ENCODE measurements around the gene TPCN1. TPM values are rescaled to one million over a fixed set of nuclear protein-coding genes. Genes with fewer than 3 reads are reported as not detected.

Gene TPCN1
- total RNA-seq, 1 donor from 2014 or later = 57.5 TPM

GRCh38 chr12:113221997-113222729 is 899 bp downstream of the TPCN1 start:
- intact Hi-C loops (cut with micrococcal nuclease) = loop anchor here (1.0 to 10.0 kb wide), 13 partner anchors 7 to 1209 kb away; partner anchors contain the start of genes DDX54, ERP29, OAS1 and OAS2

DNA sequence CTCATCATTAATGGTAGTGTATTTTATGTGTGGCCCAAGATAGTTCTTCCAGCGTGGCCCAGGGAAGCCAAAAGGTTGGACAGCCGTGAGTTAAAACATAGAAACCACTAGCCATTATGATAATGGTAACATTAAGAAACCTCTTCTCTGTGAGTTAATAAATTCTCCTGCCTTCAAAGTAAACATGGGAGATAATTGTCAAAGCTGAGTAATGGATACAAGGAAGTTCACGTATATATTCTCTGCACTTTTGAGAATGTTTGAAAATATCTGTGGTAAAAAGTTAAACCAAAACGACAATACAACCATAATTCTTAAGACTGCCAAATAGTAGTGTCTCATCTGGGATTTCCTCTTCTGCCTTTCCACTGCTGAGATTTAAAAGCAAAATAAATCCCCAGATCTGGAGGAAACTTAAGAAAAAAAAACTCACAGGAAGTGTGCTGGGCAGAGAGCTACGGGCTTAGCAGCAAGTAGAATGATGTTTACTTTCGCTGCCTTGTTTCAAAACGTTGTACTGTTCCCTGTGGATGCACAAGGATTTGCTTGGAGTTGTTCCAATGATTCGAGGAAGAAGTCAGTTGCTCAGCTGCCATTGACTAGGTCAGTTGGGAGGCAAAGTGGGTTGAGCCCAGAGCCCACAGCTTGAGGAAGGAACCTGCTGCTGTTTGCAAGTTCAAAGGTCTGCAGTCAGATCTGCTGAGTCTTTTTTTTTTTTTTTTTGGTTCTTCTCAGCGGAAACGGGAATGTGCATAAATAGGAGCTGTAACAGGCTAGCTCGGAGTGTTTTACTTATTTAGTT is 1.7 kb downstream of the TPCN1 start:
- intact Hi-C loops (cut with micrococcal nuclease) = loop anchor here (5.0 to 10.0 kb wide), 2 partner anchors 742 to 806 kb away; partner anchors contain the start of genes PTPN11 and RBM19

DNA sequence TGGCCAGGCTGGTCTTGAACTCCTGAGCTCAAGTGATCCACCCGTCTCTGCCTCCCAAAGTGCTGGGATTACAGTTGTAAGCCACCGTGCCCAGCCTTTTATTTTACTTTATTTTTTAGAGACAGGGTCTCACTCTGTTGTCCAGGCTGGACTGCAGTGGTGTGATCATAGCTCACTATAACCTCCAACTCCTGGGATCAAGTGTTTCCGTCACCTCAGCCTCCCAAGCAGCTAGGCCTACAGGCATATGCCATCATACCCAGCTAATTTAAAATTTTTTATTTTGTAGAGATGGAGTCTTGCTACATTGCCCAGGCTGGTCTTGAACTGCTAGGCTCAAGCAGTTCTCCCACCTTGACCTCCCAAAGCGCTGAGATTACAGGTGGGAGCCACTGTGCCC is 3.7 kb downstream of the TPCN1 start:
- intact Hi-C loops (cut with micrococcal nuclease) = loop anchor here (5.0 to 10.0 kb wide), 2 partner anchors 740 to 808 kb away; partner anchors contain the start of genes PTPN11 and RBM19

GRCh38 chr12:113226696-113227568 is 5.7 kb downstream of the TPCN1 start:
- intact Hi-C loops (cut with micrococcal nuclease) = loop anchor here (10.0 kb wide), 1 partner anchor 738 kb away; the partner anchor contains the start of gene RBM19

DNA sequence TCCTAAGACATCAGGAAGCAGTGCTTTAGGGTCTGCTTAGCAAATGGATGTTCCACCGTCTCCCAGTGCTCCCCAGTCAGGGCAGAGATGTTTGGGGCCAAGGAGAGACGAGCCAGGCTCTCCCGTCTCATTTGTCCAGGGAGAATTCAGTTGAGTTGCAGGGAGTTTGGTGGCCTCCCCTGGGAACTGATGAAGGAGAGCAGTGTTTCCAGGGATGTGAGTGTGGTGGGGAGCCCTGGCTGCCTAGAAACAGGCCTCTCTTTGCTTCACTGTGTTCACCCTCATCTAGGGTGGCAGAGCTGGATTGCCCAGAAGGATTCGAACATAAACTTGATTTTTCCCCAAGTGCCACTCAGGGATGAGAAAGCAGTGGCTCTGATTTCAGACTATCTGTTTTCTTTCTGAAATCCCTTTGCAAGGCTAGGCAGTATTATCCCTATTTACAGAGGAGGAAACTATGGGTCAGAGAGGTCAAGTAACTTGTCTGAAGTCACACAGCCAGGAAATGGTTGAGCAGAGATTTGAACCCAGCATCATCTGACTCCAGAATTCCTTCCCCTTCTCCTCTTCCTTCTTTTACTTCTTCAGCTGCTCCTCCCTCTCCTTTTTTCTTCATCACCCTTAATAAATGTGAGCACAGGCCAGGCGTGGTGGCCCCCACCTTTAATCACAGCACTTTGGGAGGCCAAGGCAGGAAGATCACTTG is 6.6 kb downstream of the TPCN1 start:
- intact Hi-C loops (cut with micrococcal nuclease) = loop anchor here (10.0 kb wide), 1 partner anchor 737 kb away; the partner anchor contains the start of gene RBM19

DNA sequence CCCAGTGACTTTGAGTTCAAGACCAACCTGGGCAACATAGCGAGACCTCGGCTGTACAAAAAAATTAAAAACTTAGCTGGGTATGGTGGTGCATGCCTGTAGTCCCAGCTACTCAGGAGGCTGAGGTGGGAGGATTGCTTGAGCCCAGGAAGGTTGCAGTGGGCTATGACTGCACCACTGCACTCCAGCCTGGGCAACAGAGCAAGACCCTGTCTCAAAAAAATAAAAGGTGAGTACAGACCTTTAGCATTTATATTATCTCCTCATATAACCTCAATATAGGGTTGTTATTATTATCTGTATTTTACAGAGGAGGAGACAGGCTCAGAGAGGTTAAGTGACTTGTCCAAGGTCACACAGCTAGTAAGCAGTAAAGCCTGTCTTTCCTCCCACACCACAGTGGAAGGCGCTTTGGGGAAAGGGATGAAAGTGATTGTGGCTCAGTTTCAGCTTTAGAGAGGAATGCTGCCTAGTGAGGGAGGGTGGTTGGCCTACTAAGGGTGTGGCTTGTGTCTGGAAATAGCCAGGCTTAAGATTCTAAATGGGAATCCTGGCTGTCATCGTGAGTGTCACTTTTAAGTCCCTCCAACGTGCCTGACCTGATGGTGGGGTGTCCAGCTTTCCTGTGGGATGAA is 7.2 kb downstream of the TPCN1 start:
- intact Hi-C loops (cut with micrococcal nuclease) = loop anchor here (1.0 to 10.0 kb wide), 2 partner anchors 7 to 736 kb away; partner anchors contain the start of genes RBM19 and TPCN1

DNA sequence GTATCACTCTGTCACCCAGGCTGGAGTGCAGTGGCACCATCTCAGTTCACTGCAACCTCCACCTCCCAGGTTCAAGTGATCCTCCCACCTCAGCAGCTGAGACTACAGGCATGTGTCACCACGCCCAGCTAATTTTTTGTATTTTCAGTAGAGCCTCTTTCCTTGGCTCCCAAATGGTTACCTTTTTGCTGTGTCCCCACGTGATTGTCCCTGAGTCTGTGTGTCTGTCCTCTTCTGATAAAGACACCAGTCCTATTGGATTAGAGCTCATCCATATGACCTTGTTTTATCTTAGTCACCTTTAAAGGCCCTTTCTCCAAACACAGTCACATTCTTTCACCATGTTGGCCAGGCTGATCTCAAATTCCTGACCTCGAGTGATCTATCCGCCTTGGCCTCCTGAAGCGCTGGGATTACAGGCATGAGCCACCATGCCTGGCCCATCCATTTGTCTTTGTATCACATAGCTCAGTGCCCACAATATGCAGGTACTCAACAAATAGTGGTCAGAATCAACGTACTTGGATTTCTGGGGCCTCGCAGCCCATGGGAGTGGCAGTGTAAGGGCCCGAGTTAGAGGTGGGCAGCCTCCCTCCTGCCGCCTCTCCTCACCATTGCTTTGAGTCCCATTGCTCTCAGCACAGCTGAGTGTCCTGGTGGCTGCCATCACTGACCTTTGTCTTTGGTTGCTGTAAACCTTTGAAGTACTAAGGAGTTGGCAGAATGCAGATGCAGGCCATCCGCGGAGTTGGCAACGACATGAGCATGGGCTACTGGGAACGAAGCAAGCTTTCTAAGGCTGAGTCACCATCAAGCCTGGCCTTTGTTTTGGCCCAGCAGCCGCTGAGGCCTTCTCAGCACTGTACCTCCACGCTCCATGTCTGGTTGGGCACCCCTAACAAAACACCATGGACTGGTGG is 9.3 kb downstream of the TPCN1 start:
- intact Hi-C loops (cut with micrococcal nuclease) = loop anchor here (1.0 kb wide), 1 partner anchor 22 kb away; no protein-coding TSS in a partner anchor

- intact Hi-C loops (cut with micrococcal nuclease) = no loop called here
Measured at GRCh38 chr12:113231235-113232088, 10.2 kb downstream of the TPCN1 start.

DNA sequence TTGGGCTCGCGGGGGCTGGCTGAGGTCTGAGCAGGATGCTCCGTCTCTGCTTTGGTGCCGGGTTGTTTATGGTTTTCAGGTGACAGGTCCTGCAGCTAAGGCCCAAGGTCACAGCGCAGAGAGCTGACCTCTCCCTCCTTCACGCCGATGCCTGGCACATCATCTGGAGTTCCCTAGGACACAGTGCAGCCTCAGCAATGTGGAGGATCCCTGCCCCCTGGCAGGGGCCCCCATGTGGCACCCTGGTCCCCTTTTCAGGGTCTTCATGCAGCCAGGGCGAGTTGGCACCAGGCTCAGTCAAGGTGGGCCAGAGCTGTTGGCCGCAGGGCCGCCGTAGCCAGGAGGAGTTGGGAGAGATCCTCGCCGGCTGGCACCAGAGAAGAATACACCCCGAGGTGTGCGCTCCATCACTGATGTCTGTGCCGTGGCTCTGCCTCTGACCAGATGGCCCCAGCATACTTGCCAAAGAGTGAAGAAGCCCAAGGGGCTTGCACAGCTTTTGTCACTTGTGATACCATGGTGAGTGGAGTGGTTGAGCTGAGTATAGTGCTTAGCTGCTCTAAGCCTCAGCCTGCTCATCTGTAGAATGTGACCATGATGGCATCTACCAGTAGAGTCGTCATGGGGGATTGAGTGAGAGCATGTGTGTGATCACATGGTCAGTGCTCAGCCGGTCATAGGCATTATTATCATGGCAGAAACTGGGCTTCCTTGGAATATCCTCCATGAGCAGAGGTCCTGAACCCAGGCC is 11.0 kb downstream of the TPCN1 start:
- intact Hi-C loops (cut with micrococcal nuclease) = no loop called here

DNA sequence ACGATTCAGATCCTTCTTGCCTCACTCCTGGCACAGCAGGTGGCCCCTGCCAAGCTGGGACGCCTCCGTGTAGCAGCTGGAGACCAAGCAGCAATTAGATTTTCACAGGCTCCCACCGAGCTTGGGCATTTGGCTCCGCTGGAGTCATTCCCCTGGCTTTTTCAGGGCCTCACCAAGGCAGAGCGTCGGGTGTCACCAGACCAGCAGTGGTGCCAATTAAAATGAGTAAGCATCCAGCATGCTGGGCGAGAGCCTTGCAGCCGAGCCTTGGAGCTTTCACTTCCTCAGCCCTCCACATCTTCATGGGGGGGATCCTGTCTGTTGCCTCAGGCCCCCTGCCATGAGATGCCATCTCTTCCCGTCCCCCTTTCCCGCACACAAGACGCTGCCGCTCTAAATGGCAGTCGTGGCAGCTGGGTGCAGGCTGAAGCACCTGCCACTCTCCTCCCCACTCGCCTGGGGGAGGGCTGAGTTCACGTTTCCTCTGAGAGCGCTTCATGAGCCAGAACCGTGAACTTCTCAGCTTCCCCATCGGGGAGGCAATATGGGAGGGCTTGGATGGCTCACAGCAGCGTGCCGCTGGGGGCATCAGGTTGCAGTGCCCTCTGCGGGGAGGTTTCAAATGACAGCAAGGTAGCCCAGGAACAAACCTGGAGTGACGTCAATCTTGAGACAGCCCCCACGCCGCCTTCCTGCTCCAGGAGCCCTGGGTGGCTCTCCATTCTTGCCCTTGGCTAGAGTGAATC is 11.7 kb downstream of the TPCN1 start:
- intact Hi-C loops (cut with micrococcal nuclease) = loop anchor here (1.0 kb wide), 4 partner anchors 12 to 49 kb away; partner anchors contain the start of gene TPCN1

DNA sequence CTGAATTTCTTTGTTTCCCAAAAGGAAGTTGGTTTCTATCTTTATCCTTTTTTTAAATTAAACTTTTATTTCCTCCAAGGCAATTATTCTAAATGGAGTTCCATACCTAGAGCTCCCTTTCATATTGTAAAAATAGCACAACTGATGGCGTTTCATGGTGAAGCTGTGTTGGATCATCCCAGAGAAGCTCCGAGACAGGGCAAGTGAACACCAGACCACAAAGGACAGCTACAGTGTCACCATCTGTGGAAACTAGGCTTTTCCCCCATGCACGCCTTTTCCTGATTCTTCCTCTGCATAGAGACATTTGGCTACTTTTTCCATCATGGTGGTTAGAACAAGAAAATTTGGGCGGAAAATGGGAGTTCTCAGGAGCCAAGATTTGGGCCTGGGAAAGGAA is 12.7 kb downstream of the TPCN1 start:
- intact Hi-C loops (cut with micrococcal nuclease) = loop anchor here (1.0 kb wide), 4 partner anchors 13 to 50 kb away; partner anchors contain the start of gene TPCN1

DNA sequence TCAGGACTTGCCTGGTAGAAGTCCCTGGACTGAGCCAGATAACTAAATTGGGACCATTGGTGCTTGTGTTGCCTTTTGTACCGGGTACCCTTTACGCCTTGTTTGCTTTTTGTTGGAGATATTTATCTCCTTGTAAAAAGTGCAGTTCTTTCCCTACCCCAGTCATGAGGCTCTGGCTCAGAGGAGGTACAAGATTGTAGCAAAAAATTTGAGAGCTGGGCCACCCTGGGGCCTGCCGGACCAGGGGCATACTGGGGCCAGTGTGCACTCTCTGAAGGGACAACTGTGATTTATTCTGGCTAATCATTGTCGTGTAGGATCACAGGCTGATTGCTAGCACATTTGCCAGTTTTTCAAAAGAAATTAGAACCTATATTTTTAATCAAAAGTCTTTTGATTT is 13.2 kb downstream of the TPCN1 start:
- intact Hi-C loops (cut with micrococcal nuclease) = no loop called here

- intact Hi-C loops (cut with micrococcal nuclease) = no loop called here
Measured at GRCh38 chr12:113235976-113236375, 14.7 kb downstream of the TPCN1 start.

GRCh38 chr12:113236539-113237399 is 15.5 kb downstream of the TPCN1 start:
- intact Hi-C loops (cut with micrococcal nuclease) = no loop called here

- intact Hi-C loops (cut with micrococcal nuclease) = no loop called here
Measured at GRCh38 chr12:113237748-113238147, 16.5 kb downstream of the TPCN1 start.
